D721Med (cell line): ENCODE data around the gene MOB3A.

Experiments used
- DNase-seq: peaks from one replicate; pipeline ENCODE4 v3.0.0; 2011; ENCODE audit warnings: low spot score; ENCODE audit not compliant: insufficient read length
- FAIRE-seq: peaks from 2 replicates; lab custom pipeline; 2011; peaks lifted over from hg19 to GRCh38; lab: Jason Lieb, UNC
- CTCF ChIP-seq: IDR thresholded peaks from 2 replicates; pipeline ENCODE4 v1.5.1; 2012; ENCODE audit warnings: mild to moderate bottlenecking, control low read depth; ENCODE audit not compliant: insufficient read depth; ENCODE audit errors: missing control alignments

MOB3A gene

DNA sequence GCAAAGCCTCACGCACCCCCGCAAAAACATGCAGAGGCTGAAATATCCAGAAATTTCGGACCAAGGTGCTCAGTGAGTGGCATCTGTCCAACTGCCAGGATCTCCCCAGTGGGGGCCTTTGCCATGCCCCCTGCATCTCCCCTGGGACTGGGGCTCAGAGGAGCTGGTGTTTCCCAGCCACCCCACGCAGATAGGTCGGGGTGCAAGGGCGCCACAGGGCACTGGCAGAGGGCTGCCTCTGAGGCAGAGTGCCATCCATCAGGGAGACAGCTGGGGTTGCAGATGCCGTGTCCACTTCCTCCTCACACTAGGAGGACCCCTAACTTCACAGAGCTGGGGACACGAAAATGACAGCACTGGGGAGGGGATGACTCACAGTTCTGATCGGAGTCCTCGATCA, 26.9 kb upstream of the MOB3A start:
- DNase-seq (no peak), FAIRE-seq (no peak)
- no peak for TF ChIP-seq CTCF

GRCh38 chr19:2122251-2122650, 26.1 kb upstream of the MOB3A start:
- no peak for TF ChIP-seq CTCF
- no peak for FAIRE-seq

DNA sequence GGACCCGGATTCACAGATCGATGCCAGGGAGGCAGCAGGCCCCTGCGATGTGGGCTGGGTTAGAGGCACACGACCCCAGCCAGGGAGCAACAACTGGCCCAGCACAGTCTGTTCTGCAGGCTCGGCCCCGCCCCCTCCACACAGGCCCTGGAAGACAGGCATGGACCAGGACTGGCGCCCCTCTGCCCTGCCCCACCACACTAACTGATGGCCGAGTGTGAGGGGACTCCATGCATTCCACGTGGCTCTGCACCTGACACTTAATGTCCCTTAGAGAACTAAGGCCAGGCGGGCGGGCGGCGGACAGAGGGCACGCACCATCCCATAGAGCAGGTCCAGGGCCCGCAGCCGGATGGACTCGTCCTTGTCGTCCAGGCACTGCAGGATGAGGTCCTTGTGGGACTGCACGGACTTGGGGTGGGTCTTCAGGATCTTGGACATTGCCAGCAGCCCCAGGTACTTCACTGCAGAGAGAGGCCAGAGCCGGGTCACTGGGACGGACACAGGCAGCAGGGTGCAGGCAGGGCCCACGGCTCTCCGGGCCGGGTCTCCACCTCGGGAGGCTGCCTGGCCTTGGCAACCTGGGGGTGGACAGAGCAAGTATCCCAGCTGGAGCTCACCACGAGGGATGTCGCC, 25.4 kb upstream of the MOB3A start:
- no peak for TF ChIP-seq CTCF
- DNase-seq = no peak
- FAIRE-seq = no peak

More at GRCh38 chr19:2122251-2122650, 26.1 kb upstream of the MOB3A start:
- no peak for DNase-seq

DNA sequence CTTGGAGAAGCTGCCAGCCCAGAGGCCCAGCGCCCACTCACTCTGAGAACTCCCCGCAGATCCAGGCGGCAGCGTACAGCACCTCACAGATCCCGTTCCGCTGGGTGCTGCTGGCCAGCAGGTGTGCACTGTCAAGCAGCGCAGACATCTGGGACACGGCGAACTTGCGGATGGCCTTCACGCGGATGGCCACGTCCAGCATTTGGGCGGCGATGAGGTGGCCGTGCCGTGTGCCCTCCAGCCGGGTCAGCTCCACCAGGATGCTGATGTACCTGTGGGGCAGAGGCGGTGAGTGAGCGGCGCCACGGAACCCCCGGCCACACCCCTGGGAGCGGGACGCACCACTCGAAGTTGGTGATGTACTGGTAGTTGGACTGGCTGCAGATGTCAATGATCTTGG, 24.7 kb upstream of the MOB3A start:
- FAIRE-seq = no peak
- TF ChIP-seq CTCF = no peak
- DNase-seq = no peak

DNA sequence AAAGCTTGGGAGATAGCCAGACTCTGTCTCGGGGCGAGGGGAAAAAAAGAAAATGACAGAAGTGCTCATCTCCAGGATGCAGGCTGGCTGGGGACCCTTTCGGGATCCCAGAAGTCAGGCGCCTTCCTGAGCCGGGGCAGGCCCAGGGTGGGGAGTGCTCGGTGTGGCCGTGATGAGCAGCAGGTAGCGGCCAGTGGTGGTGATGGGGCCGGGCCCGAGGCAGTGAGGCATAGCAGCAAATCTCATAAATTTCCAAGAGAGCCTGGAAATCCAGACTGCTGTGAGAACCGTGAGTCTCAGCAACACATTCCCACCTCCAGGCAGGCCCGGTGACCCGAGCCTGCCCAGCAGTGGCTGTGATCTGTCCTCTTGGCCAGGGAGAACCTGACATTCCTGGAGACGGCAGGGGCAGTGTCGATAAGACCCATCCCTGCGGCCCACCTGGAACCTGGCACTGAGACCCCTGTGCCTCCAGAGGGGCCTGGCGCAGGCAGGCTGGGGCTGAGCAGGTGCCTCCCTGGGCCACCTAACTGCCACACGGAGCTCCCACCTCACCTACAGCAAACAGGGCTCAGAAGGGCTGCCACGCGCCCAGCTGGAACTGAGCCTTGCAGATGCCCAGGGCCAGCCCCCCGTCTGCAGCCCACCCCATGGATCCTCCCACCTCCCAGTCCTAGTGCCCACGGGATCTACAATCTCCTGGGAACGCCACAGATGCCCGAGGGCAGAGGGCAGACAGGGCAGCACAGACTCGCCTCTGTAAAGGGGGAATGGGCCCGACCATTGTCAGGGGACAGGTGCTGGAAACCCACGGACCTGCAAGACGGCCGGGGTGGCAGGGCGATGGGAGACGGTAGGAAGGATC, 24.0 kb upstream of the MOB3A start:
- DNase-seq = no peak
- no peak for FAIRE-seq
- no peak for TF ChIP-seq CTCF

GRCh38 chr19:2118438-2118837, 22.3 kb upstream of the MOB3A start:
- no peak for TF ChIP-seq CTCF
- FAIRE-seq (no peak), DNase-seq (no peak)

DNA sequence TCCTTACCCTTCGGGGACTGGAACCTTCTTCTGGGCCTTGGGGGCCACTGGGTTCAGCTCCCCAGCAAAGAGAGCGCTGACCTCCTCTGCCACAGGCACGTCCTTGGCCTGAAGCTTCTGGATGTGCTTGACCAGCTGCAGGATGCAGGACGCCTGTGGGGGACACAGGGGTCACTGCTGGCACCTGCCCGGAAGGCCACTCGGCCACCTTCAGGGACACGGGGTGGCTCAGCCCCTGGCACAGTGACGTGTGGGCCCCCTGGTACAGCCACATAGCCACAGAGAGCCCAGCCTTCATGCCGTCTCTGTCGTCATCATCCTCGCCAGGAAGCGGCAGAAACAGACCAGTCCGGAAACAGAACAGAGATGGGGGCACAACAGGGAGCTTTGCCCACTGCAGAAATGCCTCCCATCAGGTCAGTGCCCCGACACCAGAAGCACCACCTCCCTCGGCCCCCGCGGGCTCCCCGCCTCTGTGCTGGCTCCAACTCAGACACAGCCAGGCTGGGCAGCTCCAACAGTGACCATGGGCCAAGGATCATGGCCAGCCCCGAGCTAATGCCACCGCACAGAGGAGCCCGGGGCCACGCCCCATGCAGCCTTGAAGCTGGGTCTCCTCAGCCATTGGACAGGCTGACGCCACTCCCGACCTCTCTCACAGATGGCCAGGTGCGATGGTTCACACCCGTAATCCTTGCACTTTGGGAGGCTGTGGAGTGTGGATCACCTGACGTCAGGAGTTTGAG, 21.3 kb upstream of the MOB3A start:
- TF ChIP-seq CTCF = no peak
- FAIRE-seq = no peak
- DNase-seq = no peak
